HG03060 (cell line): ENCODE data around the gene FBXO2.
"Not testable (repeated sequence)": the region's sequence is repeated elsewhere in the genome, so short reads cannot be mapped to it uniquely, and the experiment has no call there.

Experiments used
- ATAC-seq: cut with Tn5 transposase; IDR thresholded peaks from one replicate; pipeline ENCODE4 v1.9.1; 2021; ENCODE audit warnings: low read depth, moderate number of reproducible peaks; ENCODE audit not compliant: unreplicated experiment

Gene FBXO2

GRCh38 chr1:11654939-11655808 is 945 bp upstream of the FBXO2 start:
- ATAC-seq = no peak

DNA sequence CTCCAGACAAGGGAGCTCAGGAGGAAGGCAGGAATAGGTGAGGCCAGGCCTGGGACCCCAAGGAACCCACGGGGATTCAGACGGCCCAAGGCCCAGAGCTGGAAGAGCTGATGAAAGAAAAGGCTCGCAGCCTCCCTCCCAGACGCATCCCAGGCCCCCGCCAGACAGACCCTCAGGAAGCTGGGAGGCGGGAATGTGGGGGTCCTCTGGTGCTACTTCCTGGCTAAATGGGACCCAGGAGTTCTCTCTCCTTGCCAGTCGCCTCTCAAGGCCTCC is 430 bp downstream of the FBXO2 start:
- ATAC-seq = no peak

GRCh38 chr1:11653101-11653860 is 948 bp downstream of the FBXO2 start:
- no peak for ATAC-seq

DNA sequence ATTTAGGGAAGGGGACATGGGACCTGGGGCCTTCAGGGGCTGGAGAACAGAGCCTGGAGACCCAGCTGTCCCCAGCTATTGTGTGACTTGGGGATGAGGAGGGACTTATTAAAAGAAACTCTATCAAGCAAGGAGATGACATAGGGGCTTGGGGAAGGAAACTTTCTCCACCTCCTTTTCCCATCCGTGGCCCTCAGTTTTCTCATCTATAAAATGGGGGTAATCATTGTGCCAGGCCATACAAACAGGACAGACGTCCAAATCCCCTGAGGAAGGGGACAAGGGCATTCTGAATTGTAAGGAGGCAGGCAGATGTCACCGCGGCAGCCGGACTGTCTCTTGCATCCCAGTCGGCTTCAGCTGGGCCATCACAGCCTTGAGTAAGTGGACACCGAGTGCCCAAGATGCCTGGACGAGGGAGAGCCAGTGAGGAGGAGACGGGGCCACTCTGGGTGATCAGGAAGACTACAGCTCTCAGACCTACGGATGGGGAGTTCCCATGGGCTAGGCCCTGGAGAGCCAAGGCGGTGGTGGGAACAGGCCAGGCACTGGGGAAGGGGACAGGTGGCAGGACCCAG is 1.9 kb downstream of the FBXO2 start:
- no peak for ATAC-seq

GRCh38 chr1:11651017-11651416 is 3.2 kb downstream of the FBXO2 start:
- ATAC-seq = no peak

DNA sequence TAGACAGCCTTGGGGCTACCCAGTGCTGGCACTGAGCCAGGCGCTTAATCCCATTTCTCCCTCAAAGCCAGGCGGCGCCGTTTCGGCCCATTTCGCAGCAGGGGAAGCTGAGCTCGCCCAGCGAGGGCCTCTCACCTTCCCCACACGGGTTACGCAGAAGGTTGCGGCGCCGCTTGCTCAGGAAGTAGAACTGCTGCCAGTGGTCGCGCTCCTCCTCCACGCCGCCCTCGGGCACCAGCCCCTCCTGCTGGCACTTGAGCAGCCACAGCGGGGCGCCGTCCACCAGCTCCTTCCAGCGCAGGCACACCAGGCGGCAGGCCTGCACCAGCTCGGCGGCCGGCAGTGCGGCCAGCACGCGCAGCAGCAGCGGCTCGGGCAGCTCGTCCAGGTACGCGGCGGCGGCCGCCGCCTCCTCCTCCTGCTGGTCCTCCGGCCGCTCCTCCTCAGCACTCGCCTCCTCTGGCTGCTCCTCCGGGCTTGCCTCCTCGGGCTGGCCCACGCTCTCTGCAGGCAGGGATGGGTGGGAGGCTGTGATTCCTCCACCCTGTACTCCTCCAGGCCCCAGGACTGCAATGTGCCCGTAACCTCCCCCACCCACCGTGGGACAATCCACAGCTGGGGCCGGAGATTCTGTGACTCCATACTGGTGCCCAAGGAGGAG is 3.8 kb downstream of the FBXO2 start:
- no peak for ATAC-seq

DNA sequence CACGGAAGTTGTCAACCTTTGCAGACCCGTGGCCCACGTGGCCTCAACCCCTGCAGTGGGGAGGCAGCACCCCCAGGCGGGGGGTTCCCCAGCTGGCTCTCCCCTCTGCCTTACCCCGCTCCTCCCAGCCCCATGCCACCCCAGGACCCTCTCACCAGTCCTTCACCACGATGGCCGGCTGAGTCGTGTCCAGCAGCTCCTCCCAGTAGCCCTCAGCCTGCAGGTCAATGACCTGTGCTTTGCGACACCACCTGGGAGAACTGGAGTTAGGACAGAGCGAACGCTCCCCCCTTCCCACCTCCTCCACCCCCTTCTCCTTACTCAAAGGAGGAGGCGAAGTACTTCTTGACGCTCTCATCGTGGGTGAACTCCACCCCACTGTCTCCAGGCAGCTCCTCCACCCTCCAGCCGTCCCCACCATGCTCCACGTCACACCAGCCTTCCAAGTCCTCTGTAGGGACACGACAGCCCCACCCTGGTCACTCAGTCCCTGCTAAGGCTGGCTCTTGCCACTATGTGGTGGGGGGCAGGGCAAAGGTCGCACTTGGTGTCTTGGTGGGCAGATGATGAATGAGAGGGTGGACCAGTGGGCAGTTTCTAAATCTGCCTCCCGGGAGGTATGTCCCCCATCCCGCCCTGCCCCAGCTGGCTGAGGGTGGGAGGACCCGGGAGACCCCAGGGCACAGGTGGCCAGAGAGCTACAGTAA is 4.5 kb downstream of the FBXO2 start:
- no peak for ATAC-seq

DNA sequence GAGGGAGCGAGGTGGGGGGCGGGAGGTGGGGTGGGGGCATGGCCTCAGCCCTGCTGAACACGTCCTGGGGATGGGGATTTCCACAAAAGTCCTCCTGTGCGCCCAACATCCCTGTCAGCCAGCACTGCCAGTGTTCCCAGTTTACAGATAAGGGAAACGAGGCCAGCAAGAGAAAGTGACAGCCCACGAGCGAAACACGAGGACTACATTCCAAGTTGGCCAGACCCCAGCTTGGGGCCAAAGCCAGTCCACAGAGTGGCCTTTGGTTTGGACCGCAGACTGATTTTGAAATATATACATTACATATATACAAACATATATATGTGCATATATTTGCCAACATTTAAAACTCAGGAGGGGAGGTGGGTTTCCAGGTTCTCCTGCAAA is 5.0 kb downstream of the FBXO2 start:
- no peak for ATAC-seq

GRCh38 chr1:11648732-11649158 is 5.5 kb downstream of the FBXO2 start:
- ATAC-seq = no peak

DNA sequence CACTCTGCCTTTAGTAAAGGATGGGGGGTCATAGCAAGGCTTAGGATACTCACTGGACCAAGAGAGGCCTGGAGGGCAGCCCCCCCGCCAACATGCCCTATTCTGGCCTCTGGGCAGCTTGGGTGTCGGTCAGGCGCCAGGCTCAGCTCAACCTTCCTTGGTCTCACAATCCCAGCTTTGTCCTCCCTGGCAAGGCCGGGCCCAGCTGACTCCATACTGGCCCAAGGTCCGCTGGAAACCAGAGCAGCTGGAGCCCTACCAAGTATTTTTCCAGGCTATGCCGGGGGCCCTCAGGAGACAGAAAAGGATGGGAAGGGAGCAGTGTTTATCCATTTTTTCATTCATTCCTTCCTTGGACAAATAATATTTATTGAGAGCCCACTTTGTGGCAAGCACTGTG is 6.2 kb downstream of the FBXO2 start:
- ATAC-seq = no peak

DNA sequence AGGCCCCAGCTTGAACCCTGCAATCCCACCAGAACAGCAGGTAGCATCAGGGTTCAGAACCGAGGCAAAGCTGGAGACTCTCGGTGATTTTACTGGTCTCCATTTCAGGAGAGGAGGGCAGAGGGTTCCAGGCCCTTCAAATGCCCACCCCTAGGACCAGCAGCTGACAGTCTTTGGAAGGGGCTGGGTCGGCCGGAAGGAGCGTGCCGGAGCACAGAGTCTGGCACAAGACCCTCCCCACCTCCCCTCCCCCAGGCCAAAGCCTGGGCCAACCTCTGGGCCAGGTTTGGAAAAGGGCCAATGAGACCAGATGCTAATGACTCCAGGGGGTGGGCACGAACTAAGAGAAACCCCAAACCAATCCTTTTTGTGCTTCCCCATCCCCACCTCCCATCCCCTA is 6.9 kb downstream of the FBXO2 start:
- no peak for ATAC-seq

- no peak for ATAC-seq
Measured at GRCh38 chr1:11646317-11646716, 7.9 kb downstream of the FBXO2 start.

DNA sequence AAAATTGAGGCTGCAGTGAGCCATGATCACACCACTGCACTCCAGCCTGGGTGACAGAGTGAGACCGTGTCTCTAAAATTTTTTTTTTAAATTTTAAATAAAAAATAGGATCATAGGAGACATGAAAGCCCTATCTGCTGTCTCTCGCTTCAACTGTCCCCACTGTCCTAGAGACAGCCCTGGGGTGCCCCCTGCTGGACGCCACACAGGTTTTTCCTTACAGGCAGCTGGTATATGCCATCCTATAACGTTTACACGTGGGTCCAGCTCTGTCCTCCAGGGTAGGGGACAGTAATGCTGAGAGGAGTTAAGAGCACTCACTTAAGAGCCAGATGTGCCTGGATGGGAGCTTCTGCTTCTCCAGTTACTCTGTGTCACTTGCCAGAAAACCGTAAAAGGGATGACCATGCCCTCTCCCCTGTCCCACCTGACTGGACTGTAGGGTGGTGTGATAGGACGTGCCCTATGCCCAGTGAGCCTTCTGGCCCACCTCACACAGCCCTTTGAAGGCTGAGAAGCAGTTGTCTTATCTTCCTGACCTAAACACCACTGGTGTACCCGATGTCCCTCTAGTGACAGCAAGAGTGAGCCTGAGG is 8.5 kb downstream of the FBXO2 start:
- no peak for ATAC-seq

DNA sequence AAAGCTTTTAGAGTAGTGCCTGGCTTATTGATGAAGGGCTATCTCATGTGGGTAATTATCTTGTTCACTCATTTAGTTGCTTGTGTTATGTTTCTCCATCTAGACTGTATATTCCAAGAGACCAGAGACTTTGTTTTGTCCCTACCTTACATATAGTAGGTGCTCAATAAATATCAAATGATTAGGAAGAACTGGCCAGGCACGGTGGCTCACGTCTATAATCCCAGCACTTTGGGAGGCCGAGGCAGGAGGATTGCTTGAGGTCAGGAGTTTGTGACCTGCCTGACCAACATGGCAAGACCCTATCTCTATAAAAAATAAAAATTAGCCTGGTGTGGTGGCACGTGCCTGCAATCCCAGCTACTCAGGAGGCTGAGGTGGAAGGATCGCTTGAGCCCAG is 9.0 kb downstream of the FBXO2 start:
- no peak for ATAC-seq

DNA sequence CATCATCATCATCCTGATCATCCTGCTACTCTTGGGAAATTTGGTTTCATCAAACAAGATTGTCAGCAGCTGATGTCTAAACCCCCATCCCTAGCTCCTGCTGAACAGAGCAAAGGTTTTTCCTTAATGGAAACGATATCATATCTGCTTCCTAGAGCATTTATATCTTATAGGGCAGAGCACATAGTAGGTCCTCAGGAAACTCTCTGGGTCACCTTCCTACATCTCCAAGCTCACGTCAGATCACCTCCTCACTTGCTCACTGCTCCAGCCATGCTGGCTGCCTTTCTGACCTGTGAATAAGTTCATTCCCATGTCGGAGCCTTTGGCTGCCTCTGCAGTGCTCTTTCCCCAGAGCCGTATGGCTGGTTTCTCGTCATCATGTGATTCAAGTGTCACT is 10.4 kb downstream of the FBXO2 start:
- ATAC-seq = no peak

GRCh38 chr1:11642418-11643017 is 11.7 kb downstream of the FBXO2 start:
- ATAC-seq = not testable (repeated sequence)

- no peak for ATAC-seq
Measured at GRCh38 chr1:11641776-11642305, 12.4 kb downstream of the FBXO2 start.

- no peak for ATAC-seq
Measured at GRCh38 chr1:11640944-11641343, 13.3 kb downstream of the FBXO2 start.

GRCh38 chr1:11640101-11640500 is 14.1 kb downstream of the FBXO2 start:
- no peak for ATAC-seq

DNA sequence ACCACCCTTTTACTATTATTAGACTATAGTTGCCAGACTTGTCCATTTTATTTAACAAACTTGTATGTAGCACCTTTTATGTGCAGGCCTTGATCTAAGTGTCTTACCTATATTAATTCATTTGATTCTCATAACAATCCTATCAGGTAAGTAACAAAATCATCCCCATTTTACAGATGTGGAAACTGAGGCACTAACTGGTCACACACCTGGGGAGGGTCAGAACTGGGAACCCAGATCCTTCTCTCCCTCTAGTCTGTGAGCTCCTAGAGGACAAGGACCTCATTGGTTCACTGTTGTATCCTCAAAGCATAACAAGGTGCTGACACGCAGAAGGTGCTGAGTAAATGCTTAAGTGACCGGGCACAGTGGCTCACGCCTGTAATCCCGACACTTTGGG is 14.9 kb downstream of the FBXO2 start:
- no peak for ATAC-seq
